Calu3 (cell line): ENCODE results near the gene DLG3. TPM values are rescaled to one million over a fixed set of nuclear protein-coding genes. Genes with fewer than 3 reads are reported as not detected.

Experiments used
- BruUV-seq: library from RNA; stranded (reverse); fragments of 400-500 nt; replicated peaks from 2 replicates; lab custom pipeline; 2021; lab: Mats Ljungman, UMichigan
- CTCF ChIA-PET: fragments of 300-600 bp; sonication (Branson Sonifier 250); formaldehyde crosslinking; loops from one replicate; lab custom pipeline; 2022; ENCODE audit warnings: antibody characterized with exemption; lab: Charles Lee
- DNase-seq: peaks from one replicate; pipeline ENCODE4 v3.0.0; 2022
- H3K27ac Mint-ChIP-seq: one replicate; pipeline ENCODE4 v1.8.0; 2022; ENCODE audit warnings: mixed read lengths; ENCODE audit not compliant: unreplicated experiment
- H3K27me3 Mint-ChIP-seq: one replicate; pipeline ENCODE4 v1.8.0; 2022; ENCODE audit warnings: mixed read lengths; ENCODE audit not compliant: unreplicated experiment
- H3K36me3 Mint-ChIP-seq: one replicate; pipeline ENCODE4 v1.8.0; 2022; ENCODE audit warnings: mild to moderate bottlenecking, moderate library complexity, mixed read lengths; ENCODE audit not compliant: insufficient read depth, unreplicated experiment
- H3K4me1 Mint-ChIP-seq: one replicate; pipeline ENCODE4 v1.8.0; 2022; ENCODE audit warnings: mild to moderate bottlenecking, low read depth, mixed read lengths; ENCODE audit not compliant: unreplicated experiment
- H3K4me3 Mint-ChIP-seq: one replicate; pipeline ENCODE4 v1.8.0; 2022; ENCODE audit warnings: mild to moderate bottlenecking, low read depth, moderate library complexity, mixed read lengths; ENCODE audit not compliant: unreplicated experiment
- H3K9me3 Mint-ChIP-seq: one replicate; pipeline ENCODE4 v1.8.0; 2022; ENCODE audit warnings: low read depth, mixed read lengths; ENCODE audit not compliant: unreplicated experiment
- intact Hi-C: fragments of 100-400 bp; cut with micrococcal nuclease; formaldehyde crosslinking; loops from one replicate; pipeline ENCODE4 v1.10.0; 2022; ENCODE audit not compliant: unreplicated experiment
- total RNA-seq: library from RNA; stranded (reverse); gene quantifications from 2 replicates; pipeline ENCODE4 v1.2.3, GENCODE V29; 2022
- TF ChIP-seq, protein P1 (sequence below): fragments of 200-600 bp; IDR thresholded peaks from one replicate; pipeline ENCODE4 v1.8.0; 2022; ENCODE audit warnings: antibody characterized with exemption; ENCODE audit not compliant: unreplicated experiment

Gene DLG3
- total RNA-seq, 1 experiment from 2014 or later = 55.8 TPM

DNA sequence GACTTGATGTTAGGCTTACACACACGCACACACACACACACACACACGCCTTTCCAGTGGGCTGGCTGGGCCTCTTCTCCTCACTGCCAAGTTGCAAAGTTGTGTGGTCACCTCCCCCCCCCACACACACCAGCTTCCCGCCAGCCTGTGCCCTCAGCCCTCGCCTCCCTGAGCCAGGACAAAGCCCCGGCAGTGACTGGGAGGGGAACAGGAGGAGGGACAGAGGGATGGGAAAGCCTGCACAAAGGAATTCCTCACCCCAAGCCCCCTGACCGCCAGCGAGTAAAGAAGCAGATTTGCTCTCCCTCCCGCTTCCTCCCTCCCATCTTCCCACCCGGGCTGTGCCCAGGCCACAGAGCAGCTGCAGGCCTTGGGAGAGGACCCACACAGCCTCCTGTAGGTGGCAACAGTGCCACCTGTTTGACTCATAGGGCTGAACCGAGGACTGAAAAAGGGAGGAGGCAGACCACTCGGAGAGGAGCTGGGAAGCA, 21.7 kb upstream of the DLG3 start, which contains the start of gene GDPD2:
Gene GDPD2, plus strand, starts transcription at position 464 of the 491 bp plus-strand sequence. CDS start 1,671 bp downstream, outside the sequence.
- BruUV-seq = no TSS peak
- peaks cover 8% of the 10 kb centered on the region for H3K36me3 Mint-ChIP-seq
- TF ChIP-seq, protein P1, sequence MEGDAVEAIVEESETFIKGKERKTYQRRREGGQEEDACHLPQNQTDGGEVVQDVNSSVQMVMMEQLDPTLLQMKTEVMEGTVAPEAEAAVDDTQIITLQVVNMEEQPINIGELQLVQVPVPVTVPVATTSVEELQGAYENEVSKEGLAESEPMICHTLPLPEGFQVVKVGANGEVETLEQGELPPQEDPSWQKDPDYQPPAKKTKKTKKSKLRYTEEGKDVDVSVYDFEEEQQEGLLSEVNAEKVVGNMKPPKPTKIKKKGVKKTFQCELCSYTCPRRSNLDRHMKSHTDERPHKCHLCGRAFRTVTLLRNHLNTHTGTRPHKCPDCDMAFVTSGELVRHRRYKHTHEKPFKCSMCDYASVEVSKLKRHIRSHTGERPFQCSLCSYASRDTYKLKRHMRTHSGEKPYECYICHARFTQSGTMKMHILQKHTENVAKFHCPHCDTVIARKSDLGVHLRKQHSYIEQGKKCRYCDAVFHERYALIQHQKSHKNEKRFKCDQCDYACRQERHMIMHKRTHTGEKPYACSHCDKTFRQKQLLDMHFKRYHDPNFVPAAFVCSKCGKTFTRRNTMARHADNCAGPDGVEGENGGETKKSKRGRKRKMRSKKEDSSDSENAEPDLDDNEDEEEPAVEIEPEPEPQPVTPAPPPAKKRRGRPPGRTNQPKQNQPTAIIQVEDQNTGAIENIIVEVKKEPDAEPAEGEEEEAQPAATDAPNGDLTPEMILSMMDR = peak; percentile 33
- H3K27me3 Mint-ChIP-seq = no peaks in the 10 kb centered on the region
- peak within 1 kb of the TSS; percentile 41 for H3K4me3 Mint-ChIP-seq
- H3K4me1 Mint-ChIP-seq = peaks cover 5% of the 10 kb centered on the region
- peak; percentile 60 for DNase-seq
- no peaks in the 10 kb centered on the region for H3K9me3 Mint-ChIP-seq
- CTCF ChIA-PET = interaction anchor here (0.6 to 3.0 kb wide), 7 partner anchors 11 to 243 kb away, joined by 3 to 26 read pairs (median 5); no protein-coding TSS in a partner anchor
- intact Hi-C loops = loop anchor here (2.0 kb wide), 2 partner anchors 132 to 242 kb away; no protein-coding TSS in a partner anchor
- H3K27ac Mint-ChIP-seq = no peak within 1 kb of the TSS

DNA sequence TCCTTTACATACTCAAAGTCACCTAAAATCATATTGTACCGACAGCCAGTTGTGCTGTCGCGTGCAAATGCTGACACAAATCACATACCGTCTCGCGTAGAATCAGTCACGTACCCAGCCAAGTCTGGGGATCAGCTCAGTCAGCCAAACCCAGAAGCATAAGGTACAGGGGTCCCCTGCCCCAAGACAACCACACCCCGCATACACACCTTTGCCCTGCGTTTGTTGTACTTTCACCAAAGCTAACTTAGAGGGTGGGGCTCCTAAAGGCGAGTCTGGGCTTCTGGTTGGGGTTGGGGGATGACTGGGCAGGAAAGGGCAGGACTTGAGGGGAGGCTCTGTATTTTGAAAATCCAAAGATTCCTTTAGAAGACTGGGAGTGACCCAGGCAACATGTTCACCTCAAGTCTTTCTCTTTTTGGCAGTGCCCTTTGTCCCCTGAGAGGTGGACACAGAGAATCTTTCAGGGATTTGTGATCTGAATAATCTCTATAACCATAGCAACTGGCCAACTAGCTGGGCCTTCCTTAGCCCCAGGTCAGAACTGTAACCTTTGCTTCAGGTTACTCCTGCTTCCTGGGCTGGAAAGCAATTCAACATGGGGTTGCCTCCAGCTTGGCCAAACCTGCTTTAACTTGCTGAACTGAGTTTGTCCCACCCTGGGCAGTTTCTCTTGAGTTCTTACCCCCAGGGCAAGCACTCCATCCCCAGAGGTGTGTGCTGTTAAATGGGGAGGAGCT, 20.5 kb upstream of the DLG3 start:
- peaks cover 5% of the 10 kb centered on the region for H3K4me1 Mint-ChIP-seq
- H3K36me3 Mint-ChIP-seq = peaks cover 8% of the 10 kb centered on the region
- H3K9me3 Mint-ChIP-seq = no peaks in the 10 kb centered on the region
- TF ChIP-seq, protein P1 = no peak
- no peak overlapping the region for H3K27ac Mint-ChIP-seq
- BruUV-seq = no TSS peak
- no peaks in the 10 kb centered on the region for H3K27me3 Mint-ChIP-seq
- intact Hi-C loops = loop anchor here (2.0 kb wide), 2 partner anchors 131 to 241 kb away; no protein-coding TSS in a partner anchor
- CTCF ChIA-PET = interaction anchor here (1.9 to 3.0 kb wide), 3 partner anchors 9 to 241 kb away, joined by 15 to 26 read pairs (median 17); no protein-coding TSS in a partner anchor
- no peak overlapping the region for H3K4me3 Mint-ChIP-seq
- DNase-seq = no peak

DNA sequence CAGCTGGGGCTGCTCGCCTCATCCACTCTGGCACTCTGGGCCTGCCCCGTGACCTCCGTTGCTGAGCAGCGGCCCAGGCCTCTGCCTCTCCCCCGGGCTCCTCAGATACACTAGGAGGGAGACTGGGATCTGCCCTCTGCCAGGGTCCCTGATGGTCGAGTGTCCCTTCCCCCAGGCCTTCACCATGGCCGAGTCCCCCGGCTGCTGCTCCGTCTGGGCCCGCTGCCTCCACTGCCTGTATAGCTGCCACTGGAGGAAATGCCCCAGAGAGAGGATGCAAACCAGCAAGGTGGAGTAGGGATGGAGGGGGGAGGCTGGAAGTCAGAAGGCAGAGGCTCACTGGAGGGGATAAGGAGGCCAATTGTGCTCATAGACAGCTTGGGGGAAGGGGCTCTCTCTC, 19.8 kb upstream of the DLG3 start:
- TF ChIP-seq, protein P1 = no peak
- BruUV-seq = no TSS peak
- Mint-ChIP-seq H3K4me3 (no peak overlapping the region), H3K27ac (no peak overlapping the region), H3K4me1 (peaks cover 5% of the 10 kb centered on the region), H3K27me3 (no peaks in the 10 kb centered on the region), H3K9me3 (no peaks in the 10 kb centered on the region), H3K36me3 (peaks cover 8% of the 10 kb centered on the region)
- CTCF ChIA-PET = interaction anchor here (2.5 kb wide), 1 partner anchor 9 kb away, joined by 15 read pairs; no protein-coding TSS in a partner anchor
- intact Hi-C loops = no loop called here
- no peak for DNase-seq

DNA sequence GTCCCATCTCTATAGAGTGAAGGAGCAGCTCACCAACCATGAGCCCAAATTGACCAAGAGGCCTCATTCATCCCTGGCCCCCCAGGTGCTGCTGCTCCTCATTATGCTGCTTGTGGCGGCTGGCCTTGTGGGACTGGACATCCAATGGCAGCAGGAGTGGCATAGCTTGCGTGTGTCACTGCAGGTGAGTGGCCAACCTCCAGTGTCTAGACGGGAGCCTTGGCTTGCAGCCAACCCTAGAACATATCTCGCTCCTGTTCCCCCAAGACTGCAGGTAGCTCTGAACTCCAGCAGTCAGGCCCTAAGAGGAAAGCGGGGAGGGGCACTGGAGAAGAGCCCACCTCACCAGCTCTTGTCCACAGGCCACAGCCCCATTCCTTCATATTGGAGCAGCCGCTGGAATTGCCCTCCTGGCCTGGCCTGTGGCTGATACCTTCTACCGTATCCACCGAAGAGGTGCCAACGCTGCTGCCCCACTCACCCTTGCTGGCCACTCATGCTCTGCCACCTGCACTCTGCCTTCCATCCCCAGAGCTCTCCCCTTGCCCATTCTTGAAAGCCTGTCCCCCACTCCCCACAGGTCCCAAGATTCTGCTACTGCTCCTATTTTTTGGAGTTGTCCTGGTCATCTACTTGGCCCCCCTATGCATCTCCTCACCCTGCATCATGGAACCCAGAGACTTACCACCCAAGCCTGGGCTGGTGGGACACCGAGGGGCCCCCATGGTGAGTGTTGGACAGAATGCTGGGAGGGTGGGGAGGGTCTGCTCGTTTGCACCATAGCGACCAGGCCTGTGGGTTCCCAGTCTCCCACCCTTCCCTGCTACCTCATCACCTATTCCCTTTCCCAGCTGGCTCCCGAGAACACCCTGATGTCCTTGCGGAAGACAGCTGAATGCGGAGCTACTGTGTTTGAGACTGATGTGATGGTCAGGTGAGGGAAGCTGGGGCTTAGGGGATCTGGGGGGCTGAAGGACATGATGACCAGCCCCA, 18.1 kb upstream of the DLG3 start:
- no peak for DNase-seq
- no peak overlapping the region for H3K27ac Mint-ChIP-seq
- H3K4me1 Mint-ChIP-seq = peaks cover 5% of the 10 kb centered on the region
- no TSS peak for BruUV-seq
- H3K27me3 Mint-ChIP-seq = no peaks in the 10 kb centered on the region
- intact Hi-C loops = no loop called here
- TF ChIP-seq, protein P1 = no peak
- CTCF ChIA-PET = no interaction called here
- no peak overlapping the region for H3K4me3 Mint-ChIP-seq
- no peaks in the 10 kb centered on the region for H3K36me3 Mint-ChIP-seq
- H3K9me3 Mint-ChIP-seq = no peaks in the 10 kb centered on the region
